Muscle layer of colon (tissue), 2 donors: ENCODE data around the gene STXBP2.

Source experiments
- H3K27ac ChIP-seq: one replicate; pipeline ENCODE4 v1.7.0; 2013; ENCODE audit warnings: low read depth, mild to moderate bottlenecking, low read length, moderate library complexity
- H3K27me3 ChIP-seq, 2 donors: one replicate each; pipeline ENCODE4 v1.7.0; 2013; ENCODE audit warnings: low read length in 2 of 2, mild to moderate bottlenecking in 2 of 2; ENCODE audit not compliant: insufficient read depth in 2 of 2, control insufficient read depth in 1 of 2
- H3K36me3 ChIP-seq: one replicate; pipeline ENCODE4 v1.7.0; 2013; ENCODE audit warnings: mild to moderate bottlenecking, low read length; ENCODE audit not compliant: insufficient read depth
- H3K4me1 ChIP-seq: one replicate; pipeline ENCODE4 v1.7.0; 2013; ENCODE audit warnings: mild to moderate bottlenecking, low read length; ENCODE audit not compliant: insufficient read depth
- H3K4me3 ChIP-seq, 2 donors: one replicate each; pipeline ENCODE4 v1.7.0; 2013; ENCODE audit warnings: low read length in 2 of 2, low read depth in 1 of 2, mild to moderate bottlenecking in 1 of 2, moderate library complexity in 1 of 2
- H3K9ac ChIP-seq: one replicate; pipeline ENCODE4 v1.7.0; 2013; ENCODE audit warnings: low read length
- H3K9me3 ChIP-seq: one replicate; pipeline ENCODE4 v1.7.0; 2013; ENCODE audit warnings: mild to moderate bottlenecking, low read length
- donor health status: abdominal sarcoma.
- donor health status: Adenocarcinoma of cecum.

The STXBP2 gene

GRCh38 chr19:7679771-7680605 lies 43.1 kb downstream of the STXBP2 start:
- Histone ChIP-seq H3K9me3 (no peaks in the 10 kb centered on the region), H3K4me3 (peak overlapping the region in 1 of 2 donors; percentile 87), H3K4me1 (peaks cover 6% of the 10 kb centered on the region), H3K27me3 (peaks cover 0 to 5% of the 10 kb centered on the region in 2 donors), H3K9ac (no peak overlapping the region), H3K27ac (no peak overlapping the region), H3K36me3 (peaks cover 5% of the 10 kb centered on the region)

- Histone ChIP-seq H3K4me3 (peak within 1 kb of the TSS; percentile 87 to 98), H3K27me3 (peaks cover 0 to 5% of the 10 kb centered on the region in 2 donors), H3K36me3 (peaks cover 5% of the 10 kb centered on the region), H3K9ac (peak within 1 kb of the TSS; percentile 84), H3K27ac (peak within 1 kb of the TSS; percentile 87), H3K9me3 (no peaks in the 10 kb centered on the region), H3K4me1 (peaks cover 6% of the 10 kb centered on the region)
Measured at GRCh38 chr19:7680606-7681339, 43.9 kb downstream of the STXBP2 start, which contains the start of gene TRAPPC5. TRAPPC5 (plus strand) TSS chr19:7680833; CDS start chr19:7682254, 1,421 bp downstream.

- peak overlapping the region; percentile 87 to 98 for H3K4me3 ChIP-seq
- H3K9ac ChIP-seq = peak overlapping the region; percentile 84
- H3K27me3 ChIP-seq = peaks cover 0 to 5% of the 10 kb centered on the region in 2 donors
- no peaks in the 10 kb centered on the region for H3K9me3 ChIP-seq
- peak overlapping the region; percentile 87 for H3K27ac ChIP-seq
- H3K4me1 ChIP-seq = peaks cover 6% of the 10 kb centered on the region
- H3K36me3 ChIP-seq = peaks cover 5% of the 10 kb centered on the region
Measured at GRCh38 chr19:7681340-7682174, 44.6 kb downstream of the STXBP2 start.

GRCh38 chr19:7682175-7682855 lies 45.4 kb downstream of the STXBP2 start:
- peak overlapping the region; percentile 87 to 98 for H3K4me3 ChIP-seq
- no peaks in the 10 kb centered on the region for H3K9me3 ChIP-seq
- peak overlapping the region; percentile 84 for H3K9ac ChIP-seq
- peaks cover 6% of the 10 kb centered on the region for H3K4me1 ChIP-seq
- H3K27me3 ChIP-seq = peaks cover 0 to 5% of the 10 kb centered on the region in 2 donors
- peaks cover 5% of the 10 kb centered on the region for H3K36me3 ChIP-seq
- peak overlapping the region; percentile 42 for H3K27ac ChIP-seq

- H3K9me3 ChIP-seq = no peaks in the 10 kb centered on the region
- peaks cover 6% of the 10 kb centered on the region for H3K4me1 ChIP-seq
- H3K27me3 ChIP-seq = peaks cover 0 to 15% of the 10 kb centered on the region in 2 donors
- peaks cover 5% of the 10 kb centered on the region for H3K36me3 ChIP-seq
- H3K4me3 ChIP-seq = no peak overlapping the region
- no peak overlapping the region for H3K9ac ChIP-seq
- H3K27ac ChIP-seq = no peak overlapping the region
Measured at GRCh38 chr19:7685546-7686445, 48.9 kb downstream of the STXBP2 start.

GRCh38 chr19:7687177-7687576 lies 50.3 kb downstream of the STXBP2 start:
- no peaks in the 10 kb centered on the region for H3K9me3 ChIP-seq
- no peak overlapping the region for H3K9ac ChIP-seq
- H3K4me3 ChIP-seq = no peak overlapping the region
- H3K27ac ChIP-seq = no peak overlapping the region
- peaks cover 5% of the 10 kb centered on the region for H3K36me3 ChIP-seq
- H3K4me1 ChIP-seq = peaks cover under 1% of the 10 kb centered on the region
- peaks cover 0 to 15% of the 10 kb centered on the region in 2 donors for H3K27me3 ChIP-seq

GRCh38 chr19:7689165-7689564 lies 52.3 kb downstream of the STXBP2 start:
- H3K4me1 ChIP-seq = no peaks in the 10 kb centered on the region
- peaks cover 0 to 15% of the 10 kb centered on the region in 2 donors for H3K27me3 ChIP-seq
- H3K27ac ChIP-seq = no peak overlapping the region
- no peak overlapping the region for H3K4me3 ChIP-seq
- no peaks in the 10 kb centered on the region for H3K36me3 ChIP-seq
- H3K9me3 ChIP-seq = no peaks in the 10 kb centered on the region
- H3K9ac ChIP-seq = no peak overlapping the region

- no peaks in the 10 kb centered on the region for H3K36me3 ChIP-seq
- H3K27me3 ChIP-seq = peaks cover 0 to 15% of the 10 kb centered on the region in 2 donors
- H3K9ac ChIP-seq = no peak overlapping the region
- no peaks in the 10 kb centered on the region for H3K4me1 ChIP-seq
- H3K9me3 ChIP-seq = no peaks in the 10 kb centered on the region
- H3K4me3 ChIP-seq = no peak overlapping the region
- no peak overlapping the region for H3K27ac ChIP-seq
Measured at GRCh38 chr19:7690779-7691258, 53.9 kb downstream of the STXBP2 start.

GRCh38 chr19:7691497-7691896 lies 54.6 kb downstream of the STXBP2 start:
- peaks cover 0 to 15% of the 10 kb centered on the region in 2 donors for H3K27me3 ChIP-seq
- no peak overlapping the region for H3K9ac ChIP-seq
- no peaks in the 10 kb centered on the region for H3K4me1 ChIP-seq
- H3K9me3 ChIP-seq = no peaks in the 10 kb centered on the region
- no peak overlapping the region for H3K4me3 ChIP-seq
- no peaks in the 10 kb centered on the region for H3K36me3 ChIP-seq
- no peak overlapping the region for H3K27ac ChIP-seq
